ENCODE measurements around the gene DHFR2. TPM values are rescaled to one million over a fixed set of nuclear protein-coding genes. Genes with fewer than 3 reads are reported as not detected.

DHFR2 gene
- total RNA-seq, 1 donor from 2014 or later: 8.2 TPM

DNA sequence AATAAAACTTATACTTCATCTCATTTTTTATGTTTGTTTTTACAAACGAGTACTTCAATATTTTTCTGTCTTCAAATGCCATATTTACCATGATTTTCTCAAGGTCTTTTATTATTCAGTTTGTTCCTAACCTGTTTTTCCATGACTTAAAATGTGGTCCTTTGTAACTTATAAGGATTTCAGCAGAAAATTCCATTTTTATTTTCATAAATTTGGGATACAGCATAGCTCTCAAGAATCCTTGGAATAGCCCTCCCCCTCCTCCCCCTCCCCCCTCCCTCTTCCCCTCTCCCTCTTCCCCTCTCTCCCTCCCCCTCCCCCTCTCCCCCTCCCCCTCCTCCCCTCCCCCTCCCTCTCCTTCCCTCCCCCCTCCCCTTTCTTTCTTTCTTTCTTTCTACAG is 19.4 kb downstream of the DHFR2 start:
- Mint-ChIP-seq H3K9me3 (peaks cover 9% of the 10 kb centered on the region), H3K36me3 (peaks cover 20% of the 10 kb centered on the region), H3K4me3 (no peak overlapping the region), H3K27ac (no peak overlapping the region), H3K27me3 (ENCODE audit: low read depth) (no peaks in the 10 kb centered on the region), H3K4me1 (no peaks in the 10 kb centered on the region)
- DNase-seq (ENCODE audit: low spot score in 2 of 2, unreplicated experiment in 2 of 2): no peak
- TF ChIP-seq, protein P1, sequence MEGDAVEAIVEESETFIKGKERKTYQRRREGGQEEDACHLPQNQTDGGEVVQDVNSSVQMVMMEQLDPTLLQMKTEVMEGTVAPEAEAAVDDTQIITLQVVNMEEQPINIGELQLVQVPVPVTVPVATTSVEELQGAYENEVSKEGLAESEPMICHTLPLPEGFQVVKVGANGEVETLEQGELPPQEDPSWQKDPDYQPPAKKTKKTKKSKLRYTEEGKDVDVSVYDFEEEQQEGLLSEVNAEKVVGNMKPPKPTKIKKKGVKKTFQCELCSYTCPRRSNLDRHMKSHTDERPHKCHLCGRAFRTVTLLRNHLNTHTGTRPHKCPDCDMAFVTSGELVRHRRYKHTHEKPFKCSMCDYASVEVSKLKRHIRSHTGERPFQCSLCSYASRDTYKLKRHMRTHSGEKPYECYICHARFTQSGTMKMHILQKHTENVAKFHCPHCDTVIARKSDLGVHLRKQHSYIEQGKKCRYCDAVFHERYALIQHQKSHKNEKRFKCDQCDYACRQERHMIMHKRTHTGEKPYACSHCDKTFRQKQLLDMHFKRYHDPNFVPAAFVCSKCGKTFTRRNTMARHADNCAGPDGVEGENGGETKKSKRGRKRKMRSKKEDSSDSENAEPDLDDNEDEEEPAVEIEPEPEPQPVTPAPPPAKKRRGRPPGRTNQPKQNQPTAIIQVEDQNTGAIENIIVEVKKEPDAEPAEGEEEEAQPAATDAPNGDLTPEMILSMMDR (IDR thresholded peaks at IDR 0.05; ENCODE audit: unreplicated experiment): no peak

- H3K36me3 Mint-ChIP-seq: peaks cover 12% of the 10 kb centered on the region
- H3K9me3 Mint-ChIP-seq: peaks cover 3% of the 10 kb centered on the region
- no peak overlapping the region for H3K27ac Mint-ChIP-seq
- H3K27me3 Mint-ChIP-seq (ENCODE audit: low read depth): no peaks in the 10 kb centered on the region
- no peak for DNase-seq (ENCODE audit: low spot score in 2 of 2, unreplicated experiment in 2 of 2)
- H3K4me3 Mint-ChIP-seq: no peak overlapping the region
- no peaks in the 10 kb centered on the region for H3K4me1 Mint-ChIP-seq
- TF ChIP-seq, protein P1 (IDR thresholded peaks at IDR 0.05; ENCODE audit: unreplicated experiment): peak; percentile 19
These were observed 25.7 kb downstream of the DHFR2 start for GRCh38 chr3:94036909-94037507.

DNA sequence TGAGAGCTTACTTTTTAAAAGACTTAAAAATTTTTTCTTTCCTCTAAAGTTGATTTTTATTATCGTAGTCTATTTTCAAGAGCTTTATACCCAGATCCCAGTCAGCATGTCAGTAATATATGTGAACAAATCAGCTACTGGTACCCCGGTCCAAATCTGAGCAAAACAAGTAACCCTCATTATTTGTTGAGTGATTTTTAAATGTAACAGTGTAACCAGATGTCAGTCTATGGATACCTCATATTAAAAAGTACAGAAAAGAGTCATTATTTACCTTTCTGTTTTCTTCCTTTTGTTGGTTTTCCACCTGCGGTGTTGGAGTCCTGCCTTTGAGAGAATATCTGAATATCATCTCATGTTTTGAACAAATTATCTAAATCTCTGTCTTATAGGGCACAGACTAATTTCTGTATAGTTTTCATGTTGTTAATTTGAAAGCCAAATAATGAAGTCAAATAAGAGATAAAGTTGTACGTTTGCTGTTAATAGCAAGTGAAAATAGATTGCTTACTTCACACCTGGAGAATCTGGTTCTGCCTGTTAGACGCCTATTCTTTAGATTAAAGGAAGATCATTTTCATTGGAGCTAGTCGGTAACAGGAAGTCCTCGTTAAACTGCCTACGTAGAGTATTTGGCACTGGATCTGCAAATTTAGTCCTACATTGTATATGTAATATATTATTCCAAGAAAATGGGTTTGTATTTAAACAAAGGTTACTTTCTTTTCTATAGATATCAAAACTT is 34.5 kb downstream of the DHFR2 start, which contains the start of gene STX19:
Gene STX19, minus strand, starts transcription at position 505 of the 745 bp plus-strand sequence. CDS start 13,328 bp downstream, outside the sequence.
- peak within 1 kb of the TSS; percentile 3 for H3K27ac Mint-ChIP-seq
- H3K4me3 Mint-ChIP-seq: no peak within 1 kb of the TSS
- TF ChIP-seq, protein P1 (IDR thresholded peaks at IDR 0.05; ENCODE audit: unreplicated experiment): no peak
- no peak for DNase-seq (ENCODE audit: low spot score in 2 of 2, unreplicated experiment in 2 of 2)
- H3K9me3 Mint-ChIP-seq: peaks cover 7% of the 10 kb centered on the region
- H3K27me3 Mint-ChIP-seq (ENCODE audit: low read depth): no peaks in the 10 kb centered on the region
- H3K36me3 Mint-ChIP-seq: peaks cover 8% of the 10 kb centered on the region
- peaks cover 4% of the 10 kb centered on the region for H3K4me1 Mint-ChIP-seq

- TF ChIP-seq, protein P1 (IDR thresholded peaks at IDR 0.05; ENCODE audit: unreplicated experiment): no peak
- peaks cover 1% of the 10 kb centered on the region for H3K36me3 Mint-ChIP-seq
- no peaks in the 10 kb centered on the region for H3K27me3 Mint-ChIP-seq (ENCODE audit: low read depth)
- peaks cover 4% of the 10 kb centered on the region for H3K4me1 Mint-ChIP-seq
- DNase-seq (ENCODE audit: low spot score in 2 of 2, unreplicated experiment in 2 of 2): no peak
- H3K4me3 Mint-ChIP-seq: no peak overlapping the region
- peak overlapping the region; percentile 43 for H3K27ac Mint-ChIP-seq
- peaks cover under 1% of the 10 kb centered on the region for H3K9me3 Mint-ChIP-seq
These were observed 36.1 kb downstream of the DHFR2 start for GRCh38 chr3:94026623-94027022.

- H3K9me3 Mint-ChIP-seq: no peaks in the 10 kb centered on the region
- H3K36me3 Mint-ChIP-seq: no peaks in the 10 kb centered on the region
- H3K4me1 Mint-ChIP-seq: peaks cover 4% of the 10 kb centered on the region
- H3K4me3 Mint-ChIP-seq: no peak overlapping the region
- H3K27me3 Mint-ChIP-seq (ENCODE audit: low read depth): no peaks in the 10 kb centered on the region
- H3K27ac Mint-ChIP-seq: no peak overlapping the region
- no peak for DNase-seq (ENCODE audit: low spot score in 2 of 2, unreplicated experiment in 2 of 2)
- TF ChIP-seq, protein P1 (IDR thresholded peaks at IDR 0.05; ENCODE audit: unreplicated experiment): no peak
These were observed 38.3 kb downstream of the DHFR2 start for GRCh38 chr3:94024385-94024784.

Data from mesothelial cell of epicardium (in vitro differentiated cells).